Measurements from ENCODE around the gene KRT71. TPM values are rescaled to one million over a fixed set of nuclear protein-coding genes. Genes with fewer than 3 reads are reported as not detected.

KRT71 gene
- total RNA-seq, 1 donor from 2014 or later = not detected

DNA sequence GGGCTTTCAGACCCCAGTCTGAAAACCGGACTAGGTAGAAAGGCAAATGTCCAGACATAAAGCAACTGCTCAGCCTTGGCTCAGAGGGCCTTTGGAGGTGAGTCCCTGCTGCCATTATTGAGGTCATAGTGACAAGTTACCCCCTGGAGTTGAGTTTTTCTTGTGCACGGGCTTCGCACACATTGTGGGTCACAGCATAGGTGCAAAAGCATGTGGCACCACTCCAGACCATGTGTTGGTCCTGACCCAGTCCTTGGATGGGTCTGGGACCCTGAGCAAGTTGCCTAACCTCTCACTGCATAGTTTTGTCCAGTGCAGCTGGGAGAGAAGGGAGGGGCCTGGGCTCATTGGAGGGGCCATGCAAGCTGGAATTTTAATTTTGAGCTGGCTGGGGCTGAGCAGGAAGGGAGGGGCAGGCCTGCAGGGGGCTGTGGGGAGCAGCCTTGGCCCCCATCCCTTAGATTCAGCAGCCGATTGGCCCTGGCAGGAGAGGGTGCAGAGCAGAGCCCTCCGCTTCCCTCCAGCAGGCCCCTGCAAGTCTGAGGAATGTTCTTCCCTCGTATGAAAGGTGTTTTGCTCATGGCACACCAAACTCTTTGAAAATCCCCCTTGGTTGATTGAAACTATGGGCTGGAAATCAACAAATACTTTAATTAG, 28.6 kb downstream of the KRT71 start:
- H3K4me3 ChIP-seq (ENCODE audit: low read depth, low read length) = no peak overlapping the region
- DNase-seq (ENCODE audit: low read depth) = no peak
- TF ChIP-seq, protein P1, sequence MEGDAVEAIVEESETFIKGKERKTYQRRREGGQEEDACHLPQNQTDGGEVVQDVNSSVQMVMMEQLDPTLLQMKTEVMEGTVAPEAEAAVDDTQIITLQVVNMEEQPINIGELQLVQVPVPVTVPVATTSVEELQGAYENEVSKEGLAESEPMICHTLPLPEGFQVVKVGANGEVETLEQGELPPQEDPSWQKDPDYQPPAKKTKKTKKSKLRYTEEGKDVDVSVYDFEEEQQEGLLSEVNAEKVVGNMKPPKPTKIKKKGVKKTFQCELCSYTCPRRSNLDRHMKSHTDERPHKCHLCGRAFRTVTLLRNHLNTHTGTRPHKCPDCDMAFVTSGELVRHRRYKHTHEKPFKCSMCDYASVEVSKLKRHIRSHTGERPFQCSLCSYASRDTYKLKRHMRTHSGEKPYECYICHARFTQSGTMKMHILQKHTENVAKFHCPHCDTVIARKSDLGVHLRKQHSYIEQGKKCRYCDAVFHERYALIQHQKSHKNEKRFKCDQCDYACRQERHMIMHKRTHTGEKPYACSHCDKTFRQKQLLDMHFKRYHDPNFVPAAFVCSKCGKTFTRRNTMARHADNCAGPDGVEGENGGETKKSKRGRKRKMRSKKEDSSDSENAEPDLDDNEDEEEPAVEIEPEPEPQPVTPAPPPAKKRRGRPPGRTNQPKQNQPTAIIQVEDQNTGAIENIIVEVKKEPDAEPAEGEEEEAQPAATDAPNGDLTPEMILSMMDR (conservative IDR thresholded peaks at IDR 0.05; ENCODE audit: low read depth, low read length) = no peak

DNA sequence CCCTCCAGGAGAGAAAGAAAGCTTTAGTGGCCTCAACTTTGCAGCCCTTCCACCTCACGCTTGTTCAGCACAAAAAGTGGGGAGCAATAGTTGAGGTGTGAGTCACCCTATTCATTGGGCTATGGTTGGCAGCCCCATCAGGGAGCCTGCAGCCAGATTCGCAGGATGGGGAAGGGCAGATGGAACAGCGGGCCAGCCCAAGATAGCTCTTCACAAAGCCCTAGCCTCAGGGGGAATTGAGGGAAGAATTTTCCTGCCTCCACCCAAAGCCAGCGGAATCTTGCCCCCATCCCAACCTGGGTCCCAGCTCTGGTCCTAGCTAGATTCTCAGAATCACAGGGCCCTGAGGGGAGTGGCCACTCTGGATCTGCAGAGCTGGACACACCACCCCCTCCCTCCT, 29.1 kb downstream of the KRT71 start:
- no peak for DNase-seq (ENCODE audit: low read depth)
- no peak overlapping the region for H3K4me3 ChIP-seq (ENCODE audit: low read depth, low read length)
- TF ChIP-seq, protein P1 (conservative IDR thresholded peaks at IDR 0.05; ENCODE audit: low read depth, low read length) = no peak

DNA sequence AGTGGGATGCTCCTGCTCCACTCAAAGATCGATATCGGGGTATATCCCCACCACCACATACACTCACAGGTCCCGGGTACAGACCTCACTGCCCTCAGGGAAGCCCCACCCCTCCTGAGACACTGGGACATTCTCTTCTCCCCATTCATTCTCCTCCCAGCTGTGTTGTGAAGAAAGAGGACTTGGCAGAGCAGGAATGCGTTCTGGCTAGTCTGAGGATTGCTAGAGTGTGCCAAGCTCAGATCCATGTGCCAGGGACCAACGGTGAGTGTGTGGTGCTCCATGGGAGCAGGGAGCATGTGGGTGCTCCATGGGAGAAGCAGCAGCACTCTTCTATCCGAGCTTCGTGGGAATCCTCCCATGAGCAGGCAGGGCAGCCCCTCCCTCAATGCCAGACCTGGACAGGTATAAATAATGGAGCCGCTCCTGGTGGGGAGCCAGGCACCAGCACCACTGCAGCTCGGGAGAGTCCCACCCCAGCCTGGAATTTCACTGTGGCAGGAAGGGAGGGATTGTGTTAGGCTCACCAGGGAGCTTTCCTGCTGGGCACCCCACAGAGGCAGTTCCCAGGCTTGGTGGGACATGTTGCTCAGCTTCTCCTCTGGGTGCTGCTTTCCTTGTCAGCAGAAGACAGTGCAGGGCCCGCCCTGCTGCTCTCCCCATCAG, 30.5 kb downstream of the KRT71 start:
- DNase-seq (ENCODE audit: low read depth) = no peak
- no peak overlapping the region for H3K4me3 ChIP-seq (ENCODE audit: low read depth, low read length)
- TF ChIP-seq, protein P1 (conservative IDR thresholded peaks at IDR 0.05; ENCODE audit: low read depth, low read length) = no peak

DNA sequence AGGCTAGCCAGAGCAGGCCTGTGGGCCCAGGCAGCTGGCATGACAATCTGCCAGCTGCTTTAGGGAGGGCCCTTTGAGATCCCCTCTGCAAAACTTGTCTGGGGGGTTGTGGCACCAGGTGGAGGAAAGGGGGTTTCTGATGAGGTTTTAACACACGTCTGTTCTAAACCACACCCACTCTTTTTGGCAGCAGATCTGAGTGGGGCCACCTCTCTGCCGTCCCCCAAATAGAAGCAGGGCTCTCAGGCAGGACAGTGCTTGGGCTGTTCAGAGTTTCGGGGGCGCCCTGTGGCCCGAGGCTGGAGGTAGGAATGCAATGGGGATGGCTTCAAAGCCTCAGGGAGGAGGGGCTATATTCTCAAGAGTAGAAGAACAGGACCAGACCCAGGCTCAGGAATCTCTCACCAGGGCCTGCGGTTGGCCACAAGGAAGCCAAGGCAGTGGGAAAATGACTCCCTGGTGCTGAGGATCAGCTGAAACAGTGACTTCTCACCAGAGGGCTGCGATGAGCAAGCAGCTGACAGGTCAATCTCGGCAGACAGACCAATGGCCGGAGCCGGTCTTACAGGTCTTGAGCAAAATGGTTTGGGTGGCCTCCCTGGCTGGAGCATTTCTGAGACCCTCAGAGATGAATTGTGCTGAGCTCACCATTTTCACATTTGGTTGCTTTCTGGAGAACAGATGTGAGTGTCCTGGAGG, 31.2 kb downstream of the KRT71 start:
- no peak for DNase-seq (ENCODE audit: low read depth)
- H3K4me3 ChIP-seq (ENCODE audit: low read depth, low read length) = no peak overlapping the region

DNA sequence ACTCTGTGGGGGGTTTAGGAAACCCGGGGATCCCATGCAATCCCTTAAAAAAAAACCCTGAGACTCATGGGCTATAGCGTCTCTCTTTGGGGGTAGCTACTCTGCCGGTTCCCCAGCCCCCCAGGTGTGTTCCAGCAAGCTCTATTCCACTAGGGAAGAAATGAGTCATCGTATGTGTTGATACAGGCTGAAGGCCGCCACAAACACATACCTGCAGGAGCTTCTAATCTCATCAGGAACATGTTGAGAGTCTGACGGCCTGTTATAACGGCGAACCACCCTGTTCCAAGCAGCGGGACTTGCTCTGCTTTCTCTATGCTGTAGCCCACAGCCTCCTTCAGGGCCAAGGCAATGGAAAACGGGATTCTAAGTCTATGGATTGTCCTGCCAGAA, 31.8 kb downstream of the KRT71 start:
- DNase-seq (ENCODE audit: low read depth) = no peak
- H3K4me3 ChIP-seq (ENCODE audit: low read depth, low read length) = no peak overlapping the region
- TF ChIP-seq, protein P1 (conservative IDR thresholded peaks at IDR 0.05; ENCODE audit: low read depth, low read length) = no peak

More for the DNA sequence above, 31.2 kb downstream of the KRT71 start:
- TF ChIP-seq, protein P1 (conservative IDR thresholded peaks at IDR 0.05; ENCODE audit: low read depth, low read length) = no peak

DNA sequence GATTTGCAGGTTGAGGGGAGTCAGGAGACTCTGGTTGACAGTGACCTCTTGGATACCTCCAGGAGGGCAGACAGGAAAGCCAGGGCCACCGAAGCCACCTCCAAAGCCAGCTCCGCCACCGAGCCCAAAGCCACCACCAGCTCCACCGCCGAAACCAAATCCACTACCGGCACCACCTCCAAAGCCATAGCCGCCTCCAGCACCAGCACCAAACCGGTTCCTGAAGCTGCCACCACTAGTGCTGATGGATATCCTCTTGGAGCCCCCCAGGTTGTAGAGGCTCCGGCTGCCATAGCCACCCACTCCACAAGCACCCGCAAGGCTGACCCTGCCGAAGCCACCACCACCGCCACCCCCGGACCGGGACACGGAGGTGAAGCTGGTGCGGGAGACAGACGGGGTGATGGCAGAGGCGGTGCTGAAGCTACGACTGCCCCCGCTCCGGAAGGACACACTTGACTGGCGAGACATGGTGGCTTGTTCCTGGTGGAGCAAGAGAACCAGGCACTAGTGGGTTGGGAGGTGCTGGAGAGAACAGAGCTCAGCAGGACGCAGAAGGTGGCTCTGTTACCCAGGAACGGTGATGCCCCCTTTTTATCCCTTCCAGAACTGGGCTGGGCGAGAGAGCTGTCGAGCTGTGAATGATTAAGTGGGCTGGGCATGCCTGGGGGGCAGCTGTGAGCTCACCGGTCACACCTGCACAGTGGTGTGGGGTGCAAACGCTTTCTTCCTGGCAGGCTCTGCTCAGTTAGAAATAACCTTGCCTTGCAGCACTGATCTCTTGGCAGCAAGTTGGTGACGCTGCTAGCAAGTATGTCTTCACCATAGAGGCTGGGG, 32.9 kb downstream of the KRT71 start, which contains the start of gene KRT5:
Gene KRT5, minus strand, starts transcription at position 569 of the 837 bp plus-strand sequence. Its CDS starts 98 bp downstream, at position 471.
- TF ChIP-seq, protein P1 (conservative IDR thresholded peaks at IDR 0.05; ENCODE audit: low read depth, low read length) = no peak
- no peak within 1 kb of the TSS for H3K4me3 ChIP-seq (ENCODE audit: low read depth, low read length)
- no peak for DNase-seq (ENCODE audit: low read depth)
